HT1080 (cell line): ENCODE data around the gene MINDY4. TPM values are rescaled to one million over a fixed set of nuclear protein-coding genes. Genes with fewer than 3 reads are reported as not detected.

ENCODE experiments used
- DNase-seq: peaks from one replicate; pipeline ENCODE4 v3.0.0-alpha.2; 2015; ENCODE audit warnings: low read depth
- total RNA-seq: library from RNA; depleted of rRNA; stranded (reverse); fragments of >200 nt; shearing (Covaris generic); gene quantifications from 2 replicates; pipeline ENCODE4 v1.2.3, GENCODE V29; 2014

Gene MINDY4
- total RNA-seq, 1 experiment from 2014 or later = 1.8 TPM

- DNase-seq = no peak
Observed at GRCh38 chr7:30852308-30852684, 81.1 kb downstream of the MINDY4 start.

- DNase-seq = no peak
Observed at GRCh38 chr7:30852744-30853288, 81.6 kb downstream of the MINDY4 start.

DNA sequence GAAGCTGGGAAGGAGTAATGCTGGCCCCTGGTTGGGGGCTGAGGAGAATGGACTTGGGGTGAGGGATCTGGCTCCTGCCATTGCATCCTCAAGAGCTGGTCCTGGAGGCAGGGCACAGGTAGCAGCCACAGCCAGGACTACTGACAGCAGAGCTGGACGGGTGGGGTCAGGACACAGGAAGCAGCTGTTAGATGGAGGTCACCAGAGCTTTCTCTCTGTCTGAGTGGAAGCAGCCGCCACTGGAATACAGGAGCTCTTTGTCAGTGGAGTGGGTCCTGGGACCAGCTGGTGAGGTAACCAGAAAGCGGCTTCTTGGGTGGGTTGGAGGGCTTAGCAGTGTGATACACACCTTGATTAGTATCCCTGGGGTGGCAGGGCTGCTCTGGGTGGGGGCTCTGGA lies 82.4 kb downstream of the MINDY4 start:
- DNase-seq = no peak

- DNase-seq = no peak
Observed at GRCh38 chr7:30855936-30856335, 84.7 kb downstream of the MINDY4 start.

- DNase-seq = no peak
Observed at GRCh38 chr7:30858576-30858975, 87.4 kb downstream of the MINDY4 start.

GRCh38 chr7:30859202-30859939 lies 88.2 kb downstream of the MINDY4 start:
- no peak for DNase-seq

DNA sequence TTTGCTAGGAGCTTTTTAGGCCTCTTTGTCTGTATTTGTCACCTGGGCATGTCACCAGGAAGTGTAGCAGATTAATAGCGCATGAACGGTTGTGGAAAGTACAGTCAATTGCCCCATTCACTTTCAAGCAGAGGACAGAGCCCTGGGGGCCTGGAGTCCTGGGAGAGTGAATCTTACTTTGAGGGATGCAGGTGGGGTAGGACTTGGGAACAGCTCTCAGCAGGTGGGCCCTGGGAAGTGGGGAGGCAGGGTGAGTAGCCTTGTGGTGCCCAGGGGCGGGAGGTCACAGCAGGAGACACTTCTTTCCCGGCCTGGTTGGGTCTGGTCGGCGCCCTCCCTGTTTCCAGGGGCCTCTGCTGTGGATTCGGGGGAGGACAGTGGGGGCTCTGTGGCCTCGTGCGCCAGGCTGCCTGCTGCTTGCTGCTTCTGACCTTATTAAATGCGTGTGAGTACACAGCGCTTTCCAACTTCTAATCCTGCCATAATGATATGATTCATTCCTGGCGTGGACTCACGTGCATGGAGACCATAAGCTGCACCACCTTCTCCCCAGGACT lies 88.8 kb downstream of the MINDY4 start:
- no peak for DNase-seq

GRCh38 chr7:30861612-30862011 lies 90.4 kb downstream of the MINDY4 start:
- no peak for DNase-seq

DNA sequence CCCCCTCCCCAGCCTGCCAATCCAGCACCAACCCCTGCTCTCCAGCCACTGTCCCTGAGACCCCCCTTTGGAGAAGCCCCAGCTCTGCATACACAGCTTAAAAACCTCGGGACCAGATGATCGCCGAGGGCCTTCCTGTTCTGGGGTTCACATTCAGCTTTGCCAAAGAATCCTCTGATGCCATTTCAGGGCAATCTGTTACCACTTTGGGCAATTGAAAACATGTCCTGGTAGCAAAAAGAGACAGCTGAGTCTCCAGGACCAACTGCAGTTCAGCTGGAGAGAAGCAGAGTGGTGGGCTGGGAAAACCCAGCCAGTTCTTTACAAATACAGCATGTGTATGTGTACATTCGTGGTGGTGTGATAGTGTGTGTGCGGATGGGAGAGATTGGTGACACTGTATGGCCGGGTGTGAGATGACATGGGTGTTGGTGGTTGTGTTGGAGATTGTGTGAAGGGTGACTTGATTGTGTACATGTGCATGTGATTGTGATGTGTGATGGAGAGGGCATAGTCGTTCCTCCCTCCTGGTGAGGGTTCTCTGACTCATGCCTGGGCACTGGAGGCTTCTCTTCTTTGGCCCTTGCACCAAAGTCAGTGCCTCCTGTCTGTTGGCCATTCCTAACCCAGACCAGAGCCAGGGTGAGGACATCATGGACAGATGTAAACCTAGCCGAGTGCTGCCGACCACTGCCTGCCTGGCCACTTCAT lies 91.9 kb downstream of the MINDY4 start:
- DNase-seq = no peak

GRCh38 chr7:30863706-30864035 lies 92.5 kb downstream of the MINDY4 start:
- DNase-seq = no peak

GRCh38 chr7:30864101-30864500 lies 92.9 kb downstream of the MINDY4 start:
- no peak for DNase-seq

DNA sequence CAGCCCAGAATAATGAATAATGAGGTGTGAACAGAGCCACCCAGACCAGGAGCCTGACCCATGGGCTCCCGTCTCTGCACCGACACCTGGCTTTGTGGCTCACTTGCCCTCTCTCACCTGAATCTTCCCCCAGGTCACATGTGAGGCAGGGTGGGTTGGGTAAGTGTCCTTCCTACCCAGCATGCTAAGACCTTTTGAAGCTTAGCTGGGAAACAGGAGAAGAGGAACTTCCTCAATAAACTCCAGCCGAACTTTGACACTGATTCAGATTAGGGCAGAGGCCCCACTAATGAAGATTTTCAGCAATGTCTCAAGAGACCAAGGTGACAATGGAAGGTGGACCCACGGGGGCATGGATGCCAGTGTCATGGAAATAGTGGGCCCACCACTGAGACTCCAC lies 93.9 kb downstream of the MINDY4 start:
- DNase-seq = no peak

- DNase-seq = no peak
Observed at GRCh38 chr7:30865821-30866220, 94.6 kb downstream of the MINDY4 start.

GRCh38 chr7:30866939-30867338 lies 95.7 kb downstream of the MINDY4 start:
- peak; percentile 2 for DNase-seq

DNA sequence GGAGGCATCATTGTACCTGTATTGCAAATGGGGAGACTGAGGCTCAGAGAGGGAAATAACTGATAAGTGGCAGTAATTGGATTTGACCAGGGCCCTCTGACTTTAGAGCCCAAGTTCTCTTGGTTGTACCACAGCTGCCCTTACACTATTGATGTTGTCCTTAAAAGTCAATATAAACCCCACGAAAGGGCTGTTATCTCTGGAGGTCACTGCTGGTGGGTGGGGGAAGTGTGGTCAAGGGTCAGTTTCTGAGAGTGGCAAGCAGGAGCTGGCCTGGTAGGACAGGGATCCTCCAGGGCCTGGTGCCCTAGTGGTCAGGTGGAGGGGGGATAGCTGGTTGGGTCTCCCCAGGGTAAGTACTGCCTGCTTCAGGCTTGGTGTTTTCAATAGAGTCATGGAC lies 96.3 kb downstream of the MINDY4 start:
- DNase-seq = no peak

- no peak for DNase-seq
Observed at GRCh38 chr7:30869794-30870611, 98.8 kb downstream of the MINDY4 start.

DNA sequence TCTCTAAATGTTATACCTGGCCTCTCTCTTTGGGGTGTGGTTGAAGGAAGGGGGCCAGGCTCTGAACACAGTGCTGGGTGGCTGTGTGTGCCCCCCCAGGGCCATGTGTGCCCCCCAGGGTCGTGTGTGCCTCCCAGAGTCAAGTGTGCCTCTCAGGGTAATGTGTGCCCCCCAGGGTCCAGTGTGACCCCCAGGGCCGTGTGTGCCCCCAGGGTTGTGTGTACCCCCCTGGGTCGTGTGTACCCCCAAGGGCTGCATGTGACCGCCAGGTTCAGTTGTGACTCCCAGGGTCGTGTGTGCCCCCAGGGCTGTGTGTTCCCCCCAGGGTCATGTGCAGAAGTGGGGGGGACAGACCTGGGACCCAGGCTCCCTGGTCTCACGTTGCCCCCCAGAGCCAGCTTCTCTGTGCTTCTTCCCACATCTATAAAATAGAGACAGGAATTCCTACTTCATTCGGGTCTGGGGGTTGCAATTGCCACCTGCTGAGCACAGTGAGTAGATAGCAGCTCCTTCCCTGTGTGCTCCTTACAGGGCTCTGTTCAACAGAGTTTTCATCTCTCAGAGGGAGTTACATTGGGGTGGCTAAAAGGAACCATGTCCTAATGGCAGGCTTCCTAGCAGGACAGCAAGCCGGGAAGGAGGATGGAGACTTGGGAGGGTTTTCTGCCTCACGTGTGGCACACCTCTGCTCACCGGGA lies 99.8 kb downstream of the MINDY4 start:
- no peak for DNase-seq

GRCh38 chr7:30871655-30872054 lies 100.4 kb downstream of the MINDY4 start:
- no peak for DNase-seq

- no peak for DNase-seq
Observed at GRCh38 chr7:30873207-30873606, 102.0 kb downstream of the MINDY4 start.

GRCh38 chr7:30873656-30874055 lies 102.4 kb downstream of the MINDY4 start:
- no peak for DNase-seq

GRCh38 chr7:30874656-30875302 lies 103.6 kb downstream of the MINDY4 start:
- DNase-seq = peak; percentile 44
